HepG2 (cell line): ENCODE results near the gene SHANK2. TPM values are rescaled to one million over a fixed set of nuclear protein-coding genes. Genes with fewer than 3 reads are reported as not detected.

Experiments used
- CENPT ChIP-seq: sonication (generic); formaldehyde crosslinking; IDR thresholded peaks from 2 replicates; pipeline ENCODE4 v1.8.0; 2022; ENCODE audit warnings: low read depth, mild to moderate bottlenecking, moderate library complexity, missing genetic modification reagents
- CHD4 ChIP-seq: fragments of 200-600 bp; sonication (generic); IDR thresholded peaks from 2 replicates; pipeline ENCODE4 v1.7.0; 2017; ENCODE audit warnings: mild to moderate bottlenecking, low read length, borderline replicate concordance
- EHMT2 ChIP-seq: fragments of 200-600 bp; sonication (generic); IDR thresholded peaks from 2 replicates; pipeline ENCODE4 v1.7.0; 2017; ENCODE audit warnings: antibody characterized with exemption, low read depth, low read length, borderline replicate concordance
- KDM1A ChIP-seq: IDR thresholded peaks from 2 replicates; pipeline ENCODE4 v1.6.1; 2016; ENCODE audit warnings: missing compliant biosample characterization
- MED1 ChIP-seq: sonication (generic); formaldehyde crosslinking; IDR thresholded peaks from 2 replicates; pipeline ENCODE4 v1.4.0; 2020; ENCODE audit warnings: missing genetic modification reagents
- RFX3 ChIP-seq: IDR thresholded peaks from 2 replicates; pipeline ENCODE4 v1.6.1; 2016; ENCODE audit warnings: missing biosample characterization, missing genetic modification reagents
- RXRA ChIP-seq: sonication (generic); formaldehyde crosslinking; IDR thresholded peaks from 2 replicates; pipeline ENCODE4 v1.5.1; 2020; ENCODE audit warnings: missing genetic modification reagents
- SMAD9 ChIP-seq: sonication (generic); formaldehyde crosslinking; IDR thresholded peaks from 2 replicates; pipeline ENCODE4 v1.5.1; 2020; ENCODE audit warnings: mild to moderate bottlenecking, missing genetic modification reagents
- SYNCRIP ChIP-seq: fragments of 200-400 bp; formaldehyde crosslinking; IDR thresholded peaks from 2 replicates; pipeline ENCODE4 v1.6.1; 2018; ENCODE audit warnings: mild to moderate bottlenecking, low read depth, low read length; ENCODE audit not compliant: insufficient read depth
- U2AF1 ChIP-seq: fragments of 200-400 bp; formaldehyde crosslinking; optimal IDR thresholded peaks from 2 replicates; pipeline ENCODE3; 2017; ENCODE audit warnings: mild to moderate bottlenecking, low read depth, low read length
- ZFP82 ChIP-seq: sonication (generic); formaldehyde crosslinking; IDR thresholded peaks from 2 replicates; pipeline ENCODE4 v1.5.1; 2020; ENCODE audit warnings: mild to moderate bottlenecking, missing genetic modification reagents, borderline replicate concordance
- ZNF207 ChIP-seq: fragments of 450-650 bp; IDR thresholded peaks from 2 replicates; pipeline ENCODE4 v1.6.1; 2016; ENCODE audit warnings: antibody characterized with exemption, borderline replicate concordance
- ZNF34 ChIP-seq: sonication (generic); formaldehyde crosslinking; IDR thresholded peaks from 2 replicates; pipeline ENCODE4 v1.4.0; 2020; ENCODE audit warnings: mild to moderate bottlenecking, missing genetic modification reagents, borderline replicate concordance
- ZNF564 ChIP-seq: sonication (generic); formaldehyde crosslinking; IDR thresholded peaks from 2 replicates; pipeline ENCODE4 v1.8.1; 2023; ENCODE audit warnings: mild to moderate bottlenecking, missing genetic modification reagents
- ZNF749 ChIP-seq: sonication (generic); formaldehyde crosslinking; IDR thresholded peaks from 2 replicates; pipeline ENCODE4 v1.8.0; 2022; ENCODE audit warnings: mild to moderate bottlenecking, missing genetic modification reagents, moderate library complexity, borderline replicate concordance
- polyA plus RNA-seq, 8 experiments: library from polyadenylated mRNA; depleted of rRNA in 3 of 8; stranded (reverse) in 7 of 8; unstranded in 1 of 8; fragments of >200 nt; fragmentation: Illumina TruSeq in 4 of 8; extraction: Trizol in 4 of 8; gene quantifications; 2 replicates each; pipeline versions ENCODE4 v1.2.1 to v1.2.3, GENCODE V29; 2011 to 2016; ENCODE audit warnings: low read depth in 4 of 8, missing spikeins in 1 of 8, mixed read lengths in 1 of 8; ENCODE audit not compliant: insufficient read depth in 1 of 8
- total RNA-seq, 5 experiments: library from RNA; depleted of rRNA; stranded (reverse); fragments of >200 nt; fragmentation: Illumina TruSeq; extraction: Trizol; gene quantifications; 2 replicates each; pipeline ENCODE4 v1.2.3, GENCODE V29; 2016; ENCODE audit warnings: low read depth in 1 of 5
- TF ChIP-seq, protein P1 (sequence below): sonication (generic); formaldehyde crosslinking; IDR thresholded peaks from 2 replicates; pipeline ENCODE4 v1.5.0; 2020; ENCODE audit warnings: missing genetic modification reagents, mild to moderate bottlenecking, borderline replicate concordance
- TF ChIP-seq, protein P2 (sequence below): sonication (generic); formaldehyde crosslinking; conservative IDR thresholded peaks from 2 replicates; pipeline ENCODE4 v1.8.0; 2022; ENCODE audit warnings: mild to moderate bottlenecking, moderate library complexity, missing genetic modification reagents
- TF ChIP-seq, protein P3 (sequence below): sonication (generic); formaldehyde crosslinking; IDR thresholded peaks from 2 replicates; pipeline ENCODE4 v1.4.0; 2020; ENCODE audit warnings: low read depth, missing genetic modification reagents
- TF ChIP-seq, protein P4 (sequence below): IDR thresholded peaks from 2 replicates; pipeline ENCODE4 v1.6.1; 2016; ENCODE audit warnings: low read depth, control low read depth

The SHANK2 gene
- total and polyA plus RNA-seq, 2 of the 13 experiments (the other 11 are each of a cell fraction or from before 2014, with no cell fraction given), result 10.2 to 13.0 TPM

DNA sequence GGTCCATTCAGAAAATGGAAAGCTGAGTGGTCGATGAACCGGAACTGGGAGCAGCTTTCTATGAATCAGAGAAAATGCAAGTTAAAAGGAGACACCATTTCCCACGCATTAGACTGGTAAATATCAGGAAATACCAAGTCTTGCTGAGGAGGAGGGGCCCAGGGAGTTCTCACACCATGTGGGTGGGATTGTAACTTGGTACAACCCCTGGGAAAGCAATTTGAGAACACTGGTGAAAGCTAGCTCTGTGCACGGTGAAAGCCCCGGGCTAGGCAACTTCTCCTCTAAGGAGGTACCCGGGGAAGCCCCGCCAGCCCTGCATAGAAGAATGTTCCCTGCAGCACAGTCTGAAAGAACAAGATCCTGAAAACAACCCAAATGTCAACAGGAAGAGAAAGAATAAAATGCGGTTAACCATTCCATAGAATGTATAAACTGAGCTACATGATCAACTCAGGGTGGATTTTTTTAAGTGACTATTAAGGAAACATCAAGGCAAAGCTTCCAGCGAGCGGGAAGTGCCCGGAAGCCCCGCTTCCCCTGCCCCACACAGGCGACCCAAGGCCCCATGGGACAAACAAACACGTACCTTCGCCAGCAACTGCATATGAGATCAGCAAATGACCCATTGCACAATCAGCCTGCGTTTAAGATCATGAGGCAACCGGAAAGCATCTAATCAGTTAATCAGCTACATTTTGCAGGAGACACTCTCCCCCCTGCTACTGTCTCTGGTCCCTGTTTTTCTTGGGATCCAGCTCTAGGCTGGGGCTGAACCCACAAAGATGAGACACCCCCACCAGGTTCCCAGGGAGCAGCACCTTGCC, 11.3 kb downstream of the SHANK2 start (continued):
- TF ChIP-seq, protein P1, sequence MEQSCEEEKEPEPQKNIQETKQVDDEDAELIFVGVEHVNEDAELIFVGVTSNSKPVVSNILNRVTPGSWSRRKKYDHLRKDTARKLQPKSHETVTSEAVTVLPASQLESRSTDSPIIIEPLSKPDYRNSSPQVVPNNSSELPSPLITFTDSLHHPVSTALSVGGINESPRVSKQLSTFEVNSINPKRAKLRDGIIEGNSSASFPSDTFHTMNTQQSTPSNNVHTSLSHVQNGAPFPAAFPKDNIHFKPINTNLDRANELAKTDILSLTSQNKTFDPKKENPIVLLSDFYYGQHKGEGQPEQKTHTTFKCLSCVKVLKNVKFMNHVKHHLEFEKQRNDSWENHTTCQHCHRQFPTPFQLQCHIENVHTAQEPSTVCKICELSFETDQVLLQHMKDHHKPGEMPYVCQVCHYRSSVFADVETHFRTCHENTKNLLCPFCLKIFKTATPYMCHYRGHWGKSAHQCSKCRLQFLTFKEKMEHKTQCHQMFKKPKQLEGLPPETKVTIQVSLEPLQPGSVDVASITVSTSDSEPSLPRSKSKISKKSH (CRISPR knock-in tag), result no peak
- TF ChIP-seq, protein P2, sequence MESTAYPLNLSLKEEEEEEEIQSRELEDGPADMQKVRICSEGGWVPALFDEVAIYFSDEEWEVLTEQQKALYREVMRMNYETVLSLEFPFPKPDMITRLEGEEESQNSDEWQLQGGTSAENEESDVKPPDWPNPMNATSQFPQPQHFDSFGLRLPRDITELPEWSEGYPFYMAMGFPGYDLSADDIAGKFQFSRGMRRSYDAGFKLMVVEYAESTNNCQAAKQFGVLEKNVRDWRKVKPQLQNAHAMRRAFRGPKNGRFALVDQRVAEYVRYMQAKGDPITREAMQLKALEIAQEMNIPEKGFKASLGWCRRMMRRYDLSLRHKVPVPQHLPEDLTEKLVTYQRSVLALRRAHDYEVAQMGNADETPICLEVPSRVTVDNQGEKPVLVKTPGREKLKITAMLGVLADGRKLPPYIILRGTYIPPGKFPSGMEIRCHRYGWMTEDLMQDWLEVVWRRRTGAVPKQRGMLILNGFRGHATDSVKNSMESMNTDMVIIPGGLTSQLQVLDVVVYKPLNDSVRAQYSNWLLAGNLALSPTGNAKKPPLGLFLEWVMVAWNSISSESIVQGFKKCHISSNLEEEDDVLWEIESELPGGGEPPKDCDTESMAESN (CRISPR knock-in tag), result peak; percentile 66; the same call in 1 of the 2 replicates
- TF ChIP-seq RXRA (CRISPR knock-in tag), result peak; percentile 72; the same call in 1 of the 2 replicates
- TF ChIP-seq U2AF1, result no peak
- no peak for TF ChIP-seq RFX3 (CRISPR knock-in tag)
- no peak for TF ChIP-seq ZNF207
- TF ChIP-seq CENPT (CRISPR knock-in tag), result no peak
- TF ChIP-seq ZNF749, result no peak
- no peak for TF ChIP-seq EHMT2
- TF ChIP-seq ZNF34 (CRISPR knock-in tag), result 0 out of 2 replicates have a peak, but pooled peaks have one; percentile 35
- TF ChIP-seq, protein P3, sequence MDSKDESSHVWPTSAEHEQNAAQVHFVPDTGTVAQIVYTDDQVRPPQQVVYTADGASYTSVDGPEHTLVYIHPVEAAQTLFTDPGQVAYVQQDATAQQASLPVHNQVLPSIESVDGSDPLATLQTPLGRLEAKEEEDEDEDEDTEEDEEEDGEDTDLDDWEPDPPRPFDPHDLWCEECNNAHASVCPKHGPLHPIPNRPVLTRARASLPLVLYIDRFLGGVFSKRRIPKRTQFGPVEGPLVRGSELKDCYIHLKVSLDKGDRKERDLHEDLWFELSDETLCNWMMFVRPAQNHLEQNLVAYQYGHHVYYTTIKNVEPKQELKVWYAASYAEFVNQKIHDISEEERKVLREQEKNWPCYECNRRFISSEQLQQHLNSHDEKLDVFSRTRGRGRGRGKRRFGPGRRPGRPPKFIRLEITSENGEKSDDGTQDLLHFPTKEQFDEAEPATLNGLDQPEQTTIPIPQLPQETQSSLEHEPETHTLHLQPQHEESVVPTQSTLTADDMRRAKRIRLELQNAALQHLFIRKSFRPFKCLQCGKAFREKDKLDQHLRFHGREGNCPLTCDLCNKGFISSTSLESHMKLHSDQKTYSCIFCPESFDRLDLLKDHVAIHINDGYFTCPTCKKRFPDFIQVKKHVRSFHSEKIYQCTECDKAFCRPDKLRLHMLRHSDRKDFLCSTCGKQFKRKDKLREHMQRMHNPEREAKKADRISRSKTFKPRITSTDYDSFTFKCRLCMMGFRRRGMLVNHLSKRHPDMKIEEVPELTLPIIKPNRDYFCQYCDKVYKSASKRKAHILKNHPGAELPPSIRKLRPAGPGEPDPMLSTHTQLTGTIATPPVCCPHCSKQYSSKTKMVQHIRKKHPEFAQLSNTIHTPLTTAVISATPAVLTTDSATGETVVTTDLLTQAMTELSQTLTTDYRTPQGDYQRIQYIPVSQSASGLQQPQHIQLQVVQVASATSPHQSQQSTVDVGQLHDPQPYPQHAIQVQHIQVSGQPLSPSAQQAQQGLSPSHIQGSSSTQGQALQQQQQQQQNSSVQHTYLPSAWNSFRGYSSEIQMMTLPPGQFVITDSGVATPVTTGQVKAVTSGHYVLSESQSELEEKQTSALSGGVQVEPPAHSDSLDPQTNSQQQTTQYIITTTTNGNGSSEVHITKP (CRISPR knock-in tag), result peak; percentile 98
- TF ChIP-seq, protein P4, sequence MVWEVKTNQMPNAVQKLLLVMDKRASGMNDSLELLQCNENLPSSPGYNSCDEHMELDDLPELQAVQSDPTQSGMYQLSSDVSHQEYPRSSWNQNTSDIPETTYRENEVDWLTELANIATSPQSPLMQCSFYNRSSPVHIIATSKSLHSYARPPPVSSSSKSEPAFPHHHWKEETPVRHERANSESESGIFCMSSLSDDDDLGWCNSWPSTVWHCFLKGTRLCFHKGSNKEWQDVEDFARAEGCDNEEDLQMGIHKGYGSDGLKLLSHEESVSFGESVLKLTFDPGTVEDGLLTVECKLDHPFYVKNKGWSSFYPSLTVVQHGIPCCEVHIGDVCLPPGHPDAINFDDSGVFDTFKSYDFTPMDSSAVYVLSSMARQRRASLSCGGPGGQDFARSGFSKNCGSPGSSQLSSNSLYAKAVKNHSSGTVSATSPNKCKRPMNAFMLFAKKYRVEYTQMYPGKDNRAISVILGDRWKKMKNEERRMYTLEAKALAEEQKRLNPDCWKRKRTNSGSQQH (CRISPR knock-in tag), result peak; percentile 78; the same call in 1 of the 2 replicates
- 0 out of 2 replicates have a peak, but pooled peaks have one; percentile 56 for TF ChIP-seq ZNF564 (CRISPR knock-in tag)
- no peak for TF ChIP-seq SYNCRIP
- TF ChIP-seq KDM1A (CRISPR knock-in tag), result peak; percentile 58; the same call in 1 of the 2 replicates
- peak; percentile 87; the same call in 1 of the 2 replicates for TF ChIP-seq ZFP82 (CRISPR knock-in tag)
- TF ChIP-seq CHD4, result no peak; the same call in 1 of the 2 replicates
- TF ChIP-seq MED1 (CRISPR knock-in tag), result peak; percentile 98
- TF ChIP-seq SMAD9 (CRISPR knock-in tag), result 0 out of 2 replicates have a peak, but pooled peaks have one; percentile 68
